Measurements from ENCODE around the gene C11orf98.

GRCh38 chr11:62654297-62654696 is 10.7 kb downstream of the C11orf98 start:
- TF ChIP-seq CTCF (conservative IDR thresholded peaks at IDR 0.05 in 1 of 2, IDR thresholded peaks at IDR 0.05 in 1 of 2; ENCODE audit: low read depth in 1 of 2, low read length in 2 of 2): no peak
- no peak for TF ChIP-seq EZH2 (IDR thresholded peaks at IDR 0.05; ENCODE audit: low read length, missing control alignments)
